DMS79 (cell line): ENCODE data around the gene CPNE4.

ENCODE experiments used
- DNase-seq: peaks from one replicate; lab custom pipeline; 2025; lab: John Stamatoyannopoulos, UW

CPNE4 gene

GRCh38 chr3:131735116-131735515 is 299.7 kb downstream of the CPNE4 start:
- peak; percentile 51 for DNase-seq

GRCh38 chr3:131733086-131733841 is 301.6 kb downstream of the CPNE4 start:
- DNase-seq = peak; percentile 84

- no peak for DNase-seq
These were observed 303.1 kb downstream of the CPNE4 start for GRCh38 chr3:131731709-131732108.

- no peak for DNase-seq
These were observed 304.2 kb downstream of the CPNE4 start for GRCh38 chr3:131730581-131730980.

- no peak for DNase-seq
These were observed 305.2 kb downstream of the CPNE4 start for GRCh38 chr3:131729643-131730017.

- DNase-seq = no peak
These were observed 305.7 kb downstream of the CPNE4 start for GRCh38 chr3:131728898-131729642.

GRCh38 chr3:131725414-131725813 is 309.4 kb downstream of the CPNE4 start:
- DNase-seq = no peak

- no peak for DNase-seq
These were observed 311.5 kb downstream of the CPNE4 start for GRCh38 chr3:131723343-131723742.

- DNase-seq = no peak
These were observed 317.3 kb downstream of the CPNE4 start for GRCh38 chr3:131717493-131717892.

- DNase-seq = no peak
These were observed 317.9 kb downstream of the CPNE4 start for GRCh38 chr3:131716943-131717342.

- no peak for DNase-seq
These were observed 318.8 kb downstream of the CPNE4 start for GRCh38 chr3:131716007-131716406.

GRCh38 chr3:131714585-131715220 is 320.1 kb downstream of the CPNE4 start:
- DNase-seq = no peak

GRCh38 chr3:131713416-131714123 is 321.2 kb downstream of the CPNE4 start:
- DNase-seq = no peak

GRCh38 chr3:131712662-131713061 is 322.2 kb downstream of the CPNE4 start:
- DNase-seq = no peak

- DNase-seq = no peak
These were observed 323.6 kb downstream of the CPNE4 start for GRCh38 chr3:131711114-131711768.

GRCh38 chr3:131708241-131708640 is 326.6 kb downstream of the CPNE4 start:
- DNase-seq = no peak

- DNase-seq = no peak
These were observed 329.2 kb downstream of the CPNE4 start for GRCh38 chr3:131705558-131706051.

GRCh38 chr3:131705099-131705498 is 329.7 kb downstream of the CPNE4 start:
- no peak for DNase-seq

- DNase-seq = no peak
These were observed 330.7 kb downstream of the CPNE4 start for GRCh38 chr3:131704098-131704497.

- DNase-seq = no peak
These were observed 332.7 kb downstream of the CPNE4 start for GRCh38 chr3:131702146-131702545.

GRCh38 chr3:131701153-131701770 is 333.6 kb downstream of the CPNE4 start:
- DNase-seq = no peak
